ENCODE measurements around the gene SEC23B. TPM values are rescaled to one million over a fixed set of nuclear protein-coding genes. Genes with fewer than 3 reads are reported as not detected.

The SEC23B gene
- total and polyA plus RNA-seq, 2 experiments from 2014 or later: 27.2 to 66.6 TPM

DNA sequence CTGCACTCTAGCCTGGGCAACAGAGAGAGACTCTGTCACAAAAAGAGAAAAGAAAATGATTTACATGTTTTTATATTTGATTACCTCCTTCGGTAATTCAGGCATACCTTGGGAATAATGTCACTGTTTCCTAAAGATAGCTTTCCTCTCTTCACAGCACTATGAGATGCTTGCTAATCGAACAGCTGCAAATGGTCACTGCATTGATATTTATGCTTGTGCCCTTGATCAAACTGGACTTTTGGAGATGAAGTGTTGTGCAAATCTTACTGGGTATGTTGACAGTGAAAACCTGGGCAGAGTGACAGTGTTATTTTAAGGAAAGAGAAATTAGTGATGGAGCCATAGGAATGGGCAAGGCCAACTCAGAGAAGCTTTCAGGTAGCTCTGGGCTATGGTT, 19.6 kb downstream of the SEC23B start:
- H3F3A ChIP-seq (replicated peaks; ENCODE audit: low read depth): 0 out of 2 replicates have a peak, but pooled peaks cover 3% of the 10 kb centered on the region
- Mint-ChIP-seq H3K4me3 (no peak overlapping the region), H3K36me3 (ENCODE audit: low read depth) (peaks cover 80% of the 10 kb centered on the region), H3K9me3 (no peaks in the 10 kb centered on the region), H3K4me1 (no peaks in the 10 kb centered on the region), H3K27ac (no peak overlapping the region), H3K27me3 (ENCODE audit: insufficient read depth, low read depth, poor library complexity) (peaks cover 2% of the 10 kb centered on the region)
- H3K9me2 ChIP-seq (ENCODE audit: insufficient read depth): no peaks in the 10 kb centered on the region
- H3K4me2 ChIP-seq: no peak overlapping the region
- TF ChIP-seq EZH2 (IDR thresholded peaks at IDR 0.05; ENCODE audit: low read depth, unreplicated experiment): no peak
- TF ChIP-seq ZNF114 (CRISPR knock-in tag; IDR thresholded peaks at IDR 0.05): no peak
- no peak for TF ChIP-seq CREB1 (CRISPR knock-in tag; IDR thresholded peaks at IDR 0.05; ENCODE audit: low read depth)
- TF ChIP-seq, protein P1, sequence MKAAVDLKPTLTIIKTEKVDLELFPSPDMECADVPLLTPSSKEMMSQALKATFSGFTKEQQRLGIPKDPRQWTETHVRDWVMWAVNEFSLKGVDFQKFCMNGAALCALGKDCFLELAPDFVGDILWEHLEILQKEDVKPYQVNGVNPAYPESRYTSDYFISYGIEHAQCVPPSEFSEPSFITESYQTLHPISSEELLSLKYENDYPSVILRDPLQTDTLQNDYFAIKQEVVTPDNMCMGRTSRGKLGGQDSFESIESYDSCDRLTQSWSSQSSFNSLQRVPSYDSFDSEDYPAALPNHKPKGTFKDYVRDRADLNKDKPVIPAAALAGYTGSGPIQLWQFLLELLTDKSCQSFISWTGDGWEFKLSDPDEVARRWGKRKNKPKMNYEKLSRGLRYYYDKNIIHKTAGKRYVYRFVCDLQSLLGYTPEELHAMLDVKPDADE (IDR thresholded peaks at IDR 0.05): no peak
- no peak for TF ChIP-seq NANOG (IDR thresholded peaks at IDR 0.05; ENCODE audit: borderline replicate concordance)
- no peak for TF ChIP-seq EZH2phosphoT487 (IDR thresholded peaks at IDR 0.05; ENCODE audit: unreplicated experiment)
- TF ChIP-seq POLR2AphosphoS5 (IDR thresholded peaks at IDR 0.05; ENCODE audit: low read depth): no peak
- TF ChIP-seq, protein P2, sequence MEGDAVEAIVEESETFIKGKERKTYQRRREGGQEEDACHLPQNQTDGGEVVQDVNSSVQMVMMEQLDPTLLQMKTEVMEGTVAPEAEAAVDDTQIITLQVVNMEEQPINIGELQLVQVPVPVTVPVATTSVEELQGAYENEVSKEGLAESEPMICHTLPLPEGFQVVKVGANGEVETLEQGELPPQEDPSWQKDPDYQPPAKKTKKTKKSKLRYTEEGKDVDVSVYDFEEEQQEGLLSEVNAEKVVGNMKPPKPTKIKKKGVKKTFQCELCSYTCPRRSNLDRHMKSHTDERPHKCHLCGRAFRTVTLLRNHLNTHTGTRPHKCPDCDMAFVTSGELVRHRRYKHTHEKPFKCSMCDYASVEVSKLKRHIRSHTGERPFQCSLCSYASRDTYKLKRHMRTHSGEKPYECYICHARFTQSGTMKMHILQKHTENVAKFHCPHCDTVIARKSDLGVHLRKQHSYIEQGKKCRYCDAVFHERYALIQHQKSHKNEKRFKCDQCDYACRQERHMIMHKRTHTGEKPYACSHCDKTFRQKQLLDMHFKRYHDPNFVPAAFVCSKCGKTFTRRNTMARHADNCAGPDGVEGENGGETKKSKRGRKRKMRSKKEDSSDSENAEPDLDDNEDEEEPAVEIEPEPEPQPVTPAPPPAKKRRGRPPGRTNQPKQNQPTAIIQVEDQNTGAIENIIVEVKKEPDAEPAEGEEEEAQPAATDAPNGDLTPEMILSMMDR (conservative IDR thresholded peaks at IDR 0.05; ENCODE audit: low read depth in 2 of 2): no peak
- no peak for TF ChIP-seq STAT1 (IDR thresholded peaks at IDR 0.05; ENCODE audit: unreplicated experiment)
- no peak for TF ChIP-seq ZNF331 (CRISPR knock-in tag; IDR thresholded peaks at IDR 0.05; ENCODE audit: low read depth)
- no peak for ATAC-seq
- H3K36me3 ChIP-seq (ENCODE audit: insufficient read depth): peaks cover 45% of the 10 kb centered on the region
- no peaks in the 10 kb centered on the region for H3K27me3 ChIP-seq (ENCODE audit: insufficient read depth)
- no peak for DNase-seq (ENCODE audit: low spot score)
- no peak overlapping the region for H3K4me3 ChIP-seq
- H4K20me1 ChIP-seq (replicated peaks; ENCODE audit: insufficient read depth): peaks cover 9% of the 10 kb centered on the region; the same call in 1 of the 2 replicates
- H3K27ac ChIP-seq (ENCODE audit: low read depth): no peak overlapping the region
- H3K4me1 ChIP-seq (ENCODE audit: insufficient read depth): no peaks in the 10 kb centered on the region
- no peaks in the 10 kb centered on the region for H3K79me2 ChIP-seq (replicated peaks; ENCODE audit: insufficient read depth)
- no peak overlapping the region for H2AFZ ChIP-seq

DNA sequence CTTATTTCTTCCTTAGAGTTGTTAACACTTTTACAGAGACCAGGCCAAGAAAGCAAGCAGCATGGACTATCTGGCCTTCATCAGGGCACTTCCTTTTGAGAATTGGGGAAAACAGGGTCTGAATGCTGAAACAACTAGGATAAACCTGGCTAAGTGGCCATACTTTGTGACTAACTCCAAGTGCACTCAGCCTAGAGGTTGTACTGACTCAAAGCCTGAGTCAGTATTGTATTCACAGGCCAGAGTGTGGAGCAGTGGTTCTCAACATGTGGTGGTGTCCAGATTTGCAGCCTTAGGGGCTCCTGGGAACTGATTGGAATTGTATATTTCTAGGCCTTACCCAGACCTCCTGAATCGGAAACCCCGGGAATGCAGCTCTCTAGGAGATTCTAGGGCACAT, 20.1 kb downstream of the SEC23B start:
- Mint-ChIP-seq H3K4me1 (no peaks in the 10 kb centered on the region), H3K9me3 (no peaks in the 10 kb centered on the region), H3K4me3 (no peak overlapping the region), H3K27me3 (ENCODE audit: insufficient read depth, low read depth, poor library complexity) (peaks cover 2% of the 10 kb centered on the region), H3K27ac (no peak overlapping the region), H3K36me3 (ENCODE audit: low read depth) (peaks cover 85% of the 10 kb centered on the region)
- no peak for DNase-seq (ENCODE audit: low spot score)
- no peak for ATAC-seq
- Histone ChIP-seq H3F3A (replicated peaks; ENCODE audit: low read depth) (0 out of 2 replicates have a peak, but pooled peaks cover 3% of the 10 kb centered on the region), H3K4me2 (no peak overlapping the region), H3K79me2 (replicated peaks; ENCODE audit: insufficient read depth) (no peaks in the 10 kb centered on the region), H3K4me3 (no peak overlapping the region), H3K9me2 (ENCODE audit: insufficient read depth) (no peaks in the 10 kb centered on the region), H3K27ac (ENCODE audit: low read depth) (no peak overlapping the region), H2AFZ (no peak overlapping the region), H4K20me1 (replicated peaks; ENCODE audit: insufficient read depth) (peaks cover 9% of the 10 kb centered on the region; the same call in 1 of the 2 replicates), H3K27me3 (ENCODE audit: insufficient read depth) (no peaks in the 10 kb centered on the region), H3K36me3 (ENCODE audit: insufficient read depth) (peaks cover 50% of the 10 kb centered on the region), H3K4me1 (ENCODE audit: insufficient read depth) (no peaks in the 10 kb centered on the region)
- TF ChIP-seq POLR2AphosphoS5 (IDR thresholded peaks at IDR 0.05; ENCODE audit: low read depth) (no peak), EZH2phosphoT487 (IDR thresholded peaks at IDR 0.05; ENCODE audit: unreplicated experiment) (no peak), STAT1 (IDR thresholded peaks at IDR 0.05; ENCODE audit: unreplicated experiment) (no peak), ZNF331 (CRISPR knock-in tag; IDR thresholded peaks at IDR 0.05; ENCODE audit: low read depth) (no peak), ZNF114 (CRISPR knock-in tag; IDR thresholded peaks at IDR 0.05) (no peak), EZH2 (IDR thresholded peaks at IDR 0.05; ENCODE audit: low read depth, unreplicated experiment) (no peak)
- TF ChIP-seq, protein P2 (conservative IDR thresholded peaks at IDR 0.05; ENCODE audit: low read depth in 2 of 2): no peak
- TF ChIP-seq, protein P3, sequence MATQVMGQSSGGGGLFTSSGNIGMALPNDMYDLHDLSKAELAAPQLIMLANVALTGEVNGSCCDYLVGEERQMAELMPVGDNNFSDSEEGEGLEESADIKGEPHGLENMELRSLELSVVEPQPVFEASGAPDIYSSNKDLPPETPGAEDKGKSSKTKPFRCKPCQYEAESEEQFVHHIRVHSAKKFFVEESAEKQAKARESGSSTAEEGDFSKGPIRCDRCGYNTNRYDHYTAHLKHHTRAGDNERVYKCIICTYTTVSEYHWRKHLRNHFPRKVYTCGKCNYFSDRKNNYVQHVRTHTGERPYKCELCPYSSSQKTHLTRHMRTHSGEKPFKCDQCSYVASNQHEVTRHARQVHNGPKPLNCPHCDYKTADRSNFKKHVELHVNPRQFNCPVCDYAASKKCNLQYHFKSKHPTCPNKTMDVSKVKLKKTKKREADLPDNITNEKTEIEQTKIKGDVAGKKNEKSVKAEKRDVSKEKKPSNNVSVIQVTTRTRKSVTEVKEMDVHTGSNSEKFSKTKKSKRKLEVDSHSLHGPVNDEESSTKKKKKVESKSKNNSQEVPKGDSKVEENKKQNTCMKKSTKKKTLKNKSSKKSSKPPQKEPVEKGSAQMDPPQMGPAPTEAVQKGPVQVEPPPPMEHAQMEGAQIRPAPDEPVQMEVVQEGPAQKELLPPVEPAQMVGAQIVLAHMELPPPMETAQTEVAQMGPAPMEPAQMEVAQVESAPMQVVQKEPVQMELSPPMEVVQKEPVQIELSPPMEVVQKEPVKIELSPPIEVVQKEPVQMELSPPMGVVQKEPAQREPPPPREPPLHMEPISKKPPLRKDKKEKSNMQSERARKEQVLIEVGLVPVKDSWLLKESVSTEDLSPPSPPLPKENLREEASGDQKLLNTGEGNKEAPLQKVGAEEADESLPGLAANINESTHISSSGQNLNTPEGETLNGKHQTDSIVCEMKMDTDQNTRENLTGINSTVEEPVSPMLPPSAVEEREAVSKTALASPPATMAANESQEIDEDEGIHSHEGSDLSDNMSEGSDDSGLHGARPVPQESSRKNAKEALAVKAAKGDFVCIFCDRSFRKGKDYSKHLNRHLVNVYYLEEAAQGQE (IDR thresholded peaks at IDR 0.05; ENCODE audit: unreplicated experiment): no peak
- TF ChIP-seq, protein P1 (IDR thresholded peaks at IDR 0.05): no peak

Measured in GM23338 (cell line).